Trophoblast cell (in vitro differentiated cells and primary cell): ENCODE data around the gene DMXL2.

Experiments used
- DNase-seq, 2 donors: peaks; one replicate each; pipeline ENCODE4 v3.0.0-alpha.2; 2016
- H2AFZ ChIP-seq: 2 replicates; pipeline ENCODE4 v1.6.1; 2013; ENCODE audit warnings: low read length, moderate library complexity, mild to moderate bottlenecking; ENCODE audit not compliant: insufficient read depth, poor library complexity
- H2AK5ac ChIP-seq: 2 replicates; pipeline ENCODE4 v1.6.1; 2013; ENCODE audit warnings: mild to moderate bottlenecking, low read length
- H2BK120ac ChIP-seq: 2 replicates; pipeline ENCODE4 v1.6.1; 2013; ENCODE audit warnings: low read length, mild to moderate bottlenecking, moderate library complexity; ENCODE audit not compliant: insufficient read depth, poor library complexity
- H2BK12ac ChIP-seq: 2 replicates; pipeline ENCODE4 v1.6.1; 2013; ENCODE audit warnings: mild to moderate bottlenecking, low read length, moderate library complexity
- H2BK5ac ChIP-seq: 2 replicates; pipeline ENCODE4 v1.6.1; 2013; ENCODE audit warnings: low read length, low read depth, moderate library complexity, mild to moderate bottlenecking; ENCODE audit not compliant: poor library complexity
- H3K14ac ChIP-seq: 2 replicates; pipeline ENCODE4 v1.6.1; 2013; ENCODE audit warnings: mild to moderate bottlenecking, low read length
- H3K18ac ChIP-seq: 2 replicates; pipeline ENCODE4 v1.6.1; 2013; ENCODE audit warnings: mild to moderate bottlenecking, low read length
- H3K23ac ChIP-seq: 2 replicates; pipeline ENCODE4 v1.6.1; 2013; ENCODE audit warnings: low read length
- H3K27ac ChIP-seq: 2 replicates; pipeline ENCODE4 v1.5.1; 2013; ENCODE audit warnings: low read depth, mild to moderate bottlenecking, inconsistent platforms, low read length, moderate library complexity
- H3K27me3 ChIP-seq: 2 replicates; pipeline ENCODE4 v1.6.1; 2013; ENCODE audit warnings: inconsistent platforms, mild to moderate bottlenecking, low read length, moderate library complexity; ENCODE audit not compliant: insufficient read depth
- H3K36me3 ChIP-seq, 2 experiments: 1 replicate in 1 of 2; 2 replicates in 1 of 2; pipeline ENCODE4 v1.6.1; 2013; ENCODE audit warnings: low read length in 2 of 2, mild to moderate bottlenecking in 2 of 2, moderate library complexity in 1 of 2; ENCODE audit not compliant: insufficient read depth in 2 of 2, control insufficient read depth in 1 of 2
- H3K4ac ChIP-seq: 2 replicates; pipeline ENCODE4 v1.6.1; 2013; ENCODE audit warnings: low read depth, mild to moderate bottlenecking, low read length, moderate library complexity
- H3K4me1 ChIP-seq, 2 experiments: 1 replicate in 1 of 2; 2 replicates in 1 of 2; pipeline ENCODE4 v1.6.1; 2013; ENCODE audit warnings: low read length in 2 of 2, mild to moderate bottlenecking in 2 of 2, moderate library complexity in 1 of 2; ENCODE audit not compliant: insufficient read depth in 2 of 2, control insufficient read depth in 1 of 2
- H3K4me2 ChIP-seq: 2 replicates; pipeline ENCODE4 v1.6.1; 2013; ENCODE audit warnings: inconsistent platforms, mild to moderate bottlenecking, low read length, moderate library complexity
- H3K4me3 ChIP-seq: 2 replicates; pipeline ENCODE4 v1.5.1; 2013; ENCODE audit warnings: mild to moderate bottlenecking, low read depth, low read length, inconsistent platforms
- H3K79me1 ChIP-seq: one replicate; pipeline ENCODE4 v1.6.1; 2013; ENCODE audit warnings: low read length
- H3K79me2 ChIP-seq: 2 replicates; pipeline ENCODE4 v1.6.1; 2013; ENCODE audit warnings: low read length, mild to moderate bottlenecking; ENCODE audit not compliant: control insufficient read depth, insufficient read depth, poor library complexity
- H3K9ac ChIP-seq: 2 replicates; pipeline ENCODE4 v1.6.1; 2013; ENCODE audit warnings: mild to moderate bottlenecking, low read length
- H3K9me3 ChIP-seq: 2 replicates; pipeline ENCODE4 v1.6.1; 2013; ENCODE audit warnings: low read depth, mild to moderate bottlenecking, control low read depth, inconsistent platforms, low read length; ENCODE audit not compliant: insufficient read depth
- H4K12ac ChIP-seq: 2 replicates; pipeline ENCODE4 v1.6.1; 2013; ENCODE audit warnings: low read depth, mild to moderate bottlenecking, low read length, moderate library complexity
- H4K8ac ChIP-seq: 2 replicates; pipeline ENCODE4 v1.6.1; 2013; ENCODE audit warnings: low read depth, mild to moderate bottlenecking, low read length, moderate library complexity
- H4K91ac ChIP-seq: one replicate; pipeline ENCODE4 v1.6.1; 2013; ENCODE audit warnings: low read depth, mild to moderate bottlenecking, low read length, moderate library complexity
- WGBS: extraction: QIAGEN DNeasy Blood & Tissue Kit; methylation state at CpG from one replicate; pipeline ENCODE4 v1.1.7; 2013; ENCODE audit warnings: missing lambda C conversion rate; ENCODE audit not compliant: insufficient read length, insufficient coverage; ENCODE audit errors: extremely low coverage; 5-methylcytosine and 5-hydroxymethylcytosine counted together

DMXL2 gene

DNA sequence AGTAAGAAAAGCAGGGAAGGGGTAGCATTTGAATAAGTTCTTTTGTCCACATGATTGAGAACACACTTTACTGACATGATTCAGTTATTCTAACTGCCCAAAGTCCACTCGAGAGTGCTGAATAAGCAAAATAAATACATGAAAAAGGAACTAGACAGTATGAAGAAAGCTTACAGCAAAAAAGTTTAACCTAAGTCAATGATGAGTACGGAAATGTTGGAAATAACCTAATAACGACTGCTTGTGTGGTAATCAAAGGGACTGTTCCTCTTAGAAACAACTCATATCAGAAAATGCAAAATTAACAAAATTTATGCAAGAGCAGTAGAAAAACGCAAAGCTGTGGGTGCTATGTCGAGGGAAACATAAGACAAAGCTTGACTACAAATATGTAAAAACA is 36.6 kb downstream of the DMXL2 start:
- WGBS: no CpG with 5 or more reads among the region's 5 CpGs
- no peak overlapping the region for H3K23ac ChIP-seq

DNA sequence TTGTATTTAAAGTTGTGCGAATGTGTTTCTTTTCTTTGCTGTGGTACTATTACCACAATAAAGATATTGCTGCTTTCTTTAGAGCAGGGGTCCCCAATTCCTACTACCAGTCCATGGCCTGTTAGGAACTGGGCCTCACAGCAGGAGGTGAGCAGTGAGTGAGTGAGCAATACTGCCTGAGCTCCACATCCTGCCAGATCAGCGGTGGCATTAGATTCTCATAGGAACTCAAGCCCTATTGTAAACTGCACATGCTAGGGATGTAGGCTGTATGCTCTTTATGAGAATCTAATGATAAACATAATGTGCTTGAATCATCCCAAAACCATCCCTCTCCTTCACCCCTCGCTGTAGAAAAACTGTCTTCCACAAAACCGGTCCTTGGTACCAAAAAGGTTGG is 41.6 kb downstream of the DMXL2 start:
- Histone ChIP-seq H3K27me3 (no peaks in the 10 kb centered on the region), H3K4me1 (peaks cover 2% of the 10 kb centered on the region in 2 experiments), H2BK5ac (no peak overlapping the region), H2BK12ac (no peak overlapping the region), H2AK5ac (no peak overlapping the region), H3K18ac (no peak overlapping the region), H3K27ac (no peak overlapping the region), H3K4me3 (no peak overlapping the region), H3K9me3 (no peaks in the 10 kb centered on the region), H3K4me2 (no peak overlapping the region), H2AFZ (no peak overlapping the region), H2BK120ac (no peak overlapping the region), H3K79me2 (no peaks in the 10 kb centered on the region), H3K4ac (no peak overlapping the region), H4K12ac (no peak overlapping the region), H3K9ac (no peak overlapping the region), H4K8ac (no peak overlapping the region), H4K91ac (no peak overlapping the region), H3K79me1 (no peaks in the 10 kb centered on the region), H3K14ac (no peak overlapping the region), H3K36me3 (no peaks in the 10 kb centered on the region), H3K23ac (no peak overlapping the region)
- WGBS: no CpG with 5 or more reads among the region's 4 CpGs
- no peak for DNase-seq

More for the DNA sequence above, 36.6 kb downstream of the DMXL2 start:
- Histone ChIP-seq H2AFZ (no peak overlapping the region), H3K14ac (no peak overlapping the region), H3K9ac (no peak overlapping the region), H3K79me2 (no peaks in the 10 kb centered on the region), H2AK5ac (no peak overlapping the region), H4K12ac (no peak overlapping the region), H2BK5ac (no peak overlapping the region), H3K4me1 (no peaks in the 10 kb centered on the region), H2BK120ac (no peak overlapping the region), H3K4me2 (no peak overlapping the region), H2BK12ac (no peak overlapping the region), H3K27ac (no peak overlapping the region), H3K79me1 (no peaks in the 10 kb centered on the region), H3K4ac (no peak overlapping the region), H3K18ac (no peak overlapping the region), H3K4me3 (no peak overlapping the region), H3K9me3 (peaks cover 2% of the 10 kb centered on the region), H3K27me3 (no peaks in the 10 kb centered on the region), H4K91ac (no peak overlapping the region), H4K8ac (no peak overlapping the region), H3K36me3 (no peaks in the 10 kb centered on the region)
- DNase-seq: peak in 1 of 2 donors; percentile 43

DNA sequence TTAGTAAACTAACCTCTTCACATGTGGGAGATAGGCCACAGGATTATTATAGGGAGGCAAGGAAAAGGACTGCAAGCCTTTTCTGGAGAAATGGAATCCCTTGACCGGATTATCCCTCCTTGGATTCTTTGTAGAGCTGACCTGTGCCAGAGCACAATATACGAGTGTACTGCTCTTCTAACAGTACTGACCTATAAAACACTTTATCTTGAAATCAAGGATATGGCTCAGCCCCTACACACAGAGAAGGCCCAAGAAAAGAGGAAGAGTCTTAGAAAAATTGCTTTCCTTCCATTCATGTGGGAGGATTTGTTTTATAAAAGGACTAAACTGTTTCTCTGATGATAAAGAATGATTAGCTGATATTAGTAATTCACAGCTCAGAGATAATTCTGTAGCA is 42.2 kb downstream of the DMXL2 start:
- DNase-seq: no peak
- Histone ChIP-seq H2AFZ (no peak overlapping the region), H2BK5ac (no peak overlapping the region), H2AK5ac (no peak overlapping the region), H2BK12ac (no peak overlapping the region), H3K4me1 (peaks cover 2% of the 10 kb centered on the region in 2 experiments), H3K4me2 (no peak overlapping the region), H3K4me3 (no peak overlapping the region), H3K23ac (no peak overlapping the region), H3K79me1 (no peaks in the 10 kb centered on the region), H4K12ac (no peak overlapping the region), H3K36me3 (no peaks in the 10 kb centered on the region), H3K27ac (no peak overlapping the region), H3K4ac (no peak overlapping the region), H4K8ac (no peak overlapping the region), H2BK120ac (no peak overlapping the region), H3K18ac (no peak overlapping the region), H3K27me3 (no peaks in the 10 kb centered on the region), H4K91ac (no peak overlapping the region), H3K9me3 (no peaks in the 10 kb centered on the region), H3K14ac (no peak overlapping the region), H3K9ac (no peak overlapping the region), H3K79me2 (no peaks in the 10 kb centered on the region)
- WGBS: no CpG with 5 or more reads among the region's 2 CpGs

DNA sequence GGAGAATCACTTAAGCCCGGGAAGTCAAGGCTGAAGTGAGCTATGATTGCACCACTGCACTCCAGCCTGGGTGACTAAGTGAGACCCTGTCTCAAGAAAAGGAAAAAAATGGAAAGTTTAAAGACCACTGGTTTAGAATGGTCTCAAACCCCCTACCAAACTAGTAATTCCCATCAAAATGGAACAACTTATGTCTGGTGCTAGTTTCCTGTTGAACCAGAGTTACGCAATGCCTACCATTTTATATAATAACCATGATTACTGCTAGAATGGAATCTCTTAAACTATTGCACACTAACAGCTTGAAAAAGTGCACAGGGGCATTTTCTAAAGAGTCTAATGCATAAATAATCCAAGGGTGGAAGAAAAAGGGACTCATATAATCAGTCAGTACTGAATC is 43.6 kb downstream of the DMXL2 start:
- Histone ChIP-seq H3K4ac (no peak overlapping the region), H4K12ac (no peak overlapping the region), H3K4me1 (peaks cover 2% of the 10 kb centered on the region in 2 experiments), H2BK12ac (no peak overlapping the region), H2BK5ac (no peak overlapping the region), H3K27me3 (no peaks in the 10 kb centered on the region), H2AFZ (no peak overlapping the region), H3K9me3 (no peaks in the 10 kb centered on the region), H3K36me3 (no peaks in the 10 kb centered on the region), H3K9ac (no peak overlapping the region), H3K18ac (no peak overlapping the region), H3K4me2 (no peak overlapping the region), H2BK120ac (no peak overlapping the region), H2AK5ac (no peak overlapping the region), H3K23ac (no peak overlapping the region), H3K79me2 (no peaks in the 10 kb centered on the region), H3K4me3 (no peak overlapping the region), H3K14ac (no peak overlapping the region), H3K79me1 (no peaks in the 10 kb centered on the region), H4K8ac (no peak overlapping the region), H4K91ac (no peak overlapping the region), H3K27ac (no peak overlapping the region)
- no CpG with 5 or more reads among the region's 2 CpGs for WGBS
- peak in 1 of 2 donors; percentile 6 for DNase-seq
